ENCODE measurements around the gene SFT2D3. TPM values are rescaled to one million over a fixed set of nuclear protein-coding genes. Genes with fewer than 3 reads are reported as not detected.

The SFT2D3 gene
- total and polyA plus RNA-seq, 2 of the 8 experiments (the other 6 are each of a cell fraction or from before 2014, with no cell fraction given) = 7.3 to 10.3 TPM

DNA sequence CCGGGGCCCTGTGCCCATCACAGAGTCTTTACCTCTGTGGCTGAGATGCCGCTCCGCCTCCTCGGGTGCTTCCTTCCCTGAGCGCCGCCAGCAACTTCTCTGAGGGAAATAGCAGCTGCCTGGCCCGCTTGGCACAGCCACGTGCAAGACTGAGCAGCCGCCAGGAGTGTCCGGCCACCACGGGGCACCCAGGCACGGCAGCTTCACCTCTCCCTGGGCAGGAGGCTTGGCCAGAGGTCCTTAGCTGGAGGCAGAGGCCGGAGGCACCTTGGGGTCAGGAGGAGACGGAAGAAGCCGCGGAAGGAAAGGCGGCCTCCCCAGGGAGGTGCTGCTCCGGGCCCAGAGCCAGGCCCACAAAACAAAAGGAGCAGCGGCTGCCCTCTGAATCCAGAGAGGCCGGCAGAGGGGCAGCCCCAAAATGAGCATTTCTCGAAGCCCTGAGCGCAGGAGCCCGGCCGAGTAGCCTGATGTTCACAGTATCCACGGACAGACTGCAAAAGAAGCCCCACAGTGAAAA, 20.0 kb upstream of the SFT2D3 start (continued):
- TF ChIP-seq, protein P1, sequence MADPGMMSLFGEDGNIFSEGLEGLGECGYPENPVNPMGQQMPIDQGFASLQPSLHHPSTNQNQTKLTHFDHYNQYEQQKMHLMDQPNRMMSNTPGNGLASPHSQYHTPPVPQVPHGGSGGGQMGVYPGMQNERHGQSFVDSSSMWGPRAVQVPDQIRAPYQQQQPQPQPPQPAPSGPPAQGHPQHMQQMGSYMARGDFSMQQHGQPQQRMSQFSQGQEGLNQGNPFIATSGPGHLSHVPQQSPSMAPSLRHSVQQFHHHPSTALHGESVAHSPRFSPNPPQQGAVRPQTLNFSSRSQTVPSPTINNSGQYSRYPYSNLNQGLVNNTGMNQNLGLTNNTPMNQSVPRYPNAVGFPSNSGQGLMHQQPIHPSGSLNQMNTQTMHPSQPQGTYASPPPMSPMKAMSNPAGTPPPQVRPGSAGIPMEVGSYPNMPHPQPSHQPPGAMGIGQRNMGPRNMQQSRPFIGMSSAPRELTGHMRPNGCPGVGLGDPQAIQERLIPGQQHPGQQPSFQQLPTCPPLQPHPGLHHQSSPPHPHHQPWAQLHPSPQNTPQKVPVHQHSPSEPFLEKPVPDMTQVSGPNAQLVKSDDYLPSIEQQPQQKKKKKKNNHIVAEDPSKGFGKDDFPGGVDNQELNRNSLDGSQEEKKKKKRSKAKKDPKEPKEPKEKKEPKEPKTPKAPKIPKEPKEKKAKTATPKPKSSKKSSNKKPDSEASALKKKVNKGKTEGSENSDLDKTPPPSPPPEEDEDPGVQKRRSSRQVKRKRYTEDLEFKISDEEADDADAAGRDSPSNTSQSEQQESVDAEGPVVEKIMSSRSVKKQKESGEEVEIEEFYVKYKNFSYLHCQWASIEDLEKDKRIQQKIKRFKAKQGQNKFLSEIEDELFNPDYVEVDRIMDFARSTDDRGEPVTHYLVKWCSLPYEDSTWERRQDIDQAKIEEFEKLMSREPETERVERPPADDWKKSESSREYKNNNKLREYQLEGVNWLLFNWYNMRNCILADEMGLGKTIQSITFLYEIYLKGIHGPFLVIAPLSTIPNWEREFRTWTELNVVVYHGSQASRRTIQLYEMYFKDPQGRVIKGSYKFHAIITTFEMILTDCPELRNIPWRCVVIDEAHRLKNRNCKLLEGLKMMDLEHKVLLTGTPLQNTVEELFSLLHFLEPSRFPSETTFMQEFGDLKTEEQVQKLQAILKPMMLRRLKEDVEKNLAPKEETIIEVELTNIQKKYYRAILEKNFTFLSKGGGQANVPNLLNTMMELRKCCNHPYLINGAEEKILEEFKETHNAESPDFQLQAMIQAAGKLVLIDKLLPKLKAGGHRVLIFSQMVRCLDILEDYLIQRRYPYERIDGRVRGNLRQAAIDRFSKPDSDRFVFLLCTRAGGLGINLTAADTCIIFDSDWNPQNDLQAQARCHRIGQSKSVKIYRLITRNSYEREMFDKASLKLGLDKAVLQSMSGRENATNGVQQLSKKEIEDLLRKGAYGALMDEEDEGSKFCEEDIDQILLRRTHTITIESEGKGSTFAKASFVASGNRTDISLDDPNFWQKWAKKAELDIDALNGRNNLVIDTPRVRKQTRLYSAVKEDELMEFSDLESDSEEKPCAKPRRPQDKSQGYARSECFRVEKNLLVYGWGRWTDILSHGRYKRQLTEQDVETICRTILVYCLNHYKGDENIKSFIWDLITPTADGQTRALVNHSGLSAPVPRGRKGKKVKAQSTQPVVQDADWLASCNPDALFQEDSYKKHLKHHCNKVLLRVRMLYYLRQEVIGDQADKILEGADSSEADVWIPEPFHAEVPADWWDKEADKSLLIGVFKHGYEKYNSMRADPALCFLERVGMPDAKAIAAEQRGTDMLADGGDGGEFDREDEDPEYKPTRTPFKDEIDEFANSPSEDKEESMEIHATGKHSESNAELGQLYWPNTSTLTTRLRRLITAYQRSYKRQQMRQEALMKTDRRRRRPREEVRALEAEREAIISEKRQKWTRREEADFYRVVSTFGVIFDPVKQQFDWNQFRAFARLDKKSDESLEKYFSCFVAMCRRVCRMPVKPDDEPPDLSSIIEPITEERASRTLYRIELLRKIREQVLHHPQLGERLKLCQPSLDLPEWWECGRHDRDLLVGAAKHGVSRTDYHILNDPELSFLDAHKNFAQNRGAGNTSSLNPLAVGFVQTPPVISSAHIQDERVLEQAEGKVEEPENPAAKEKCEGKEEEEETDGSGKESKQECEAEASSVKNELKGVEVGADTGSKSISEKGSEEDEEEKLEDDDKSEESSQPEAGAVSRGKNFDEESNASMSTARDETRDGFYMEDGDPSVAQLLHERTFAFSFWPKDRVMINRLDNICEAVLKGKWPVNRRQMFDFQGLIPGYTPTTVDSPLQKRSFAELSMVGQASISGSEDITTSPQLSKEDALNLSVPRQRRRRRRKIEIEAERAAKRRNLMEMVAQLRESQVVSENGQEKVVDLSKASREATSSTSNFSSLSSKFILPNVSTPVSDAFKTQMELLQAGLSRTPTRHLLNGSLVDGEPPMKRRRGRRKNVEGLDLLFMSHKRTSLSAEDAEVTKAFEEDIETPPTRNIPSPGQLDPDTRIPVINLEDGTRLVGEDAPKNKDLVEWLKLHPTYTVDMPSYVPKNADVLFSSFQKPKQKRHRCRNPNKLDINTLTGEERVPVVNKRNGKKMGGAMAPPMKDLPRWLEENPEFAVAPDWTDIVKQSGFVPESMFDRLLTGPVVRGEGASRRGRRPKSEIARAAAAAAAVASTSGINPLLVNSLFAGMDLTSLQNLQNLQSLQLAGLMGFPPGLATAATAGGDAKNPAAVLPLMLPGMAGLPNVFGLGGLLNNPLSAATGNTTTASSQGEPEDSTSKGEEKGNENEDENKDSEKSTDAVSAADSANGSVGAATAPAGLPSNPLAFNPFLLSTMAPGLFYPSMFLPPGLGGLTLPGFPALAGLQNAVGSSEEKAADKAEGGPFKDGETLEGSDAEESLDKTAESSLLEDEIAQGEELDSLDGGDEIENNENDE (IDR thresholded peaks at IDR 0.05; ENCODE audit: insufficient replicate concordance, low read length) = no peak
- TF ChIP-seq SIN3A (conservative IDR thresholded peaks at IDR 0.05 in 1 of 2, IDR thresholded peaks at IDR 0.05 in 1 of 2; ENCODE audit: low read depth in 1 of 2, low read length in 2 of 2) (no peak), POU5F1 (IDR thresholded peaks at IDR 0.05; ENCODE audit: low read depth, low read length) (no peak), CTBP2 (IDR thresholded peaks at IDR 0.05; ENCODE audit: borderline replicate concordance, insufficient read depth, insufficient read length, low read length) (no peak), HDAC6 (IDR thresholded peaks at IDR 0.05; ENCODE audit: low read depth, low read length) (no peak), KDM4A (IDR thresholded peaks at IDR 0.05; ENCODE audit: low read depth, low read length, severe bottlenecking) (no peak)

All from H1 (cell line).